NT2/D1 (cell line): Measurements from ENCODE around the gene AFAP1L2.

Experiments
- SUZ12 ChIP-seq: IDR thresholded peaks from 2 replicates; pipeline ENCODE4 v1.6.1; 2011; ENCODE audit not compliant: insufficient read length, insufficient read depth; ENCODE audit errors: extremely low read depth
- YY1 ChIP-seq: IDR thresholded peaks from 2 replicates; pipeline ENCODE4 v1.6.1; 2011; ENCODE audit not compliant: insufficient read length, insufficient read depth

GRCh38 chr10:114300036-114300645 lies 104.2 kb downstream of the AFAP1L2 start:
- no peak for TF ChIP-seq SUZ12
- no peak for TF ChIP-seq YY1
